AG10803 (cell line): ENCODE data around the gene NFIC.
A peak's percentile ranks its signal among the peaks of the same experiment; 100 is the strongest.

ENCODE experiments used
- DNase-seq: peaks from one replicate; pipeline ENCODE4 v3.0.0; 2010; ENCODE audit warnings: low read depth
- H3K4me3 ChIP-seq: 2 replicates; pipeline ENCODE4 v1.5.1; 2011; ENCODE audit warnings: mild to moderate bottlenecking, low read length, control low read depth
- TF ChIP-seq, protein P1 (sequence below): conservative IDR thresholded peaks from 2 replicates; pipeline ENCODE4 v1.5.1; 2011; ENCODE audit warnings: mild to moderate bottlenecking, low read length, control low read depth, inconsistent platforms

Gene NFIC

GRCh38 chr19:3407556-3408516 is 41.5 kb downstream of the NFIC start:
- TF ChIP-seq, protein P1, sequence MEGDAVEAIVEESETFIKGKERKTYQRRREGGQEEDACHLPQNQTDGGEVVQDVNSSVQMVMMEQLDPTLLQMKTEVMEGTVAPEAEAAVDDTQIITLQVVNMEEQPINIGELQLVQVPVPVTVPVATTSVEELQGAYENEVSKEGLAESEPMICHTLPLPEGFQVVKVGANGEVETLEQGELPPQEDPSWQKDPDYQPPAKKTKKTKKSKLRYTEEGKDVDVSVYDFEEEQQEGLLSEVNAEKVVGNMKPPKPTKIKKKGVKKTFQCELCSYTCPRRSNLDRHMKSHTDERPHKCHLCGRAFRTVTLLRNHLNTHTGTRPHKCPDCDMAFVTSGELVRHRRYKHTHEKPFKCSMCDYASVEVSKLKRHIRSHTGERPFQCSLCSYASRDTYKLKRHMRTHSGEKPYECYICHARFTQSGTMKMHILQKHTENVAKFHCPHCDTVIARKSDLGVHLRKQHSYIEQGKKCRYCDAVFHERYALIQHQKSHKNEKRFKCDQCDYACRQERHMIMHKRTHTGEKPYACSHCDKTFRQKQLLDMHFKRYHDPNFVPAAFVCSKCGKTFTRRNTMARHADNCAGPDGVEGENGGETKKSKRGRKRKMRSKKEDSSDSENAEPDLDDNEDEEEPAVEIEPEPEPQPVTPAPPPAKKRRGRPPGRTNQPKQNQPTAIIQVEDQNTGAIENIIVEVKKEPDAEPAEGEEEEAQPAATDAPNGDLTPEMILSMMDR: no peak
- DNase-seq: peak; percentile 57
- H3K4me3 ChIP-seq: no peak overlapping the region

DNA sequence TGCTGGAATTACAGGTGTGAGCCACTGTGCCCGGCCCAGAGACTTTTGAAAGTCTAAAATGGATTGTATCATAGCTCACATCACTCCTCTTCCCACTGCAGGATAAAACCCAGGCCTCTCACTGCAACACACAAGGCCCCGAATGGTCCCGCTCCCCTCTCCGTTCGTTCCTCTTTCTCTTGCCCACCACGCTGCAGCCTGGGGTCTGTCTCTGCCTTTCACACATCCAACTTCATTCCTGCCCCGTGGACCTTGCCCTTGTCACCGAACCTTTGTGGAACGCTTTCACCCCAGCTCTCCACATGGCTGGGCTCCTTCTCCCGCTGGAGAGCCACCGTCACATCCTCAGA is 42.6 kb downstream of the NFIC start:
- TF ChIP-seq, protein P1: no peak
- no peak for DNase-seq
- H3K4me3 ChIP-seq: no peak overlapping the region

- TF ChIP-seq, protein P1: no peak
- H3K4me3 ChIP-seq: no peak overlapping the region
- peak; percentile 21 for DNase-seq
These were observed 43.1 kb downstream of the NFIC start for GRCh38 chr19:3409346-3410064.

DNA sequence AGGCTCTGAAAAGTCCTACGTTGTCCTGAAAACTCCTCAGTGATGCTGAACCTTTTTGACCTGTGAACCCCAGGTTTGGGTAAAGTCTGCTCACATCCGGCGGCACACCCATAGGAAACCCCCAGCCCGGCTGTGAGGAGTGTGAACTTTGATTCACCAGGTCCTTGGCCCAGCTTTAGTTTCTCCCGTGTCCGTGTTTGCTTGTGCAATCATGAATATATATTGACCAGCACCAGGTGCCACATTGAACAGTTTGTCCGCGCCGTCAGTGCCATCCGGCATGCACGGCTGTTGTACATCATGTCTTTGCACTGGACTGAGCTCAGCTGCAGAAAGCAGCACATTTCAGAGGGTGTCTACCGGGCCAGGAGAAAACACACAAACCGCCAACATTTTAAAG is 45.3 kb downstream of the NFIC start:
- no peak for DNase-seq
- TF ChIP-seq, protein P1: no peak

DNA sequence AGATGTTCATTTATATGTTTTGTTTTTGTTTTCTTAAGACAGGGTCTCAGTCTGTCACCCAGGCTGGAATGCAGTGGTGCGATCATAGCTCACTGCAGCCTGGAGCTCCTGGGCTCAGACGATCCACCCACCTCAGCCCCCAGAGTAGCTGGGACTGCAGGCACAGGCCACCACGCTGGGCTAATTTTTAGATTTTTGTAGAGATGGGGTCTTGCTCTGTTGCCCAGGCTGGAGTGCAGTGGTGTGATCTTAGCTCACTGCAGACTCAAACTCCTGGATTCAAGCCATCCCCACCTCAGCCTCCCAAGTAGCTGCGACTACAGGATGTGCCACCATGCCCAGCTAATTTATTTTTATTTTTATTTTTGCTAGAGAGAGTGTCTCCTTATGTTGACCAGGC is 45.7 kb downstream of the NFIC start:
- TF ChIP-seq, protein P1: no peak
- H3K4me3 ChIP-seq: no peak overlapping the region
- DNase-seq: no peak

More for the DNA sequence above, 45.3 kb downstream of the NFIC start:
- H3K4me3 ChIP-seq: no peak overlapping the region

DNA sequence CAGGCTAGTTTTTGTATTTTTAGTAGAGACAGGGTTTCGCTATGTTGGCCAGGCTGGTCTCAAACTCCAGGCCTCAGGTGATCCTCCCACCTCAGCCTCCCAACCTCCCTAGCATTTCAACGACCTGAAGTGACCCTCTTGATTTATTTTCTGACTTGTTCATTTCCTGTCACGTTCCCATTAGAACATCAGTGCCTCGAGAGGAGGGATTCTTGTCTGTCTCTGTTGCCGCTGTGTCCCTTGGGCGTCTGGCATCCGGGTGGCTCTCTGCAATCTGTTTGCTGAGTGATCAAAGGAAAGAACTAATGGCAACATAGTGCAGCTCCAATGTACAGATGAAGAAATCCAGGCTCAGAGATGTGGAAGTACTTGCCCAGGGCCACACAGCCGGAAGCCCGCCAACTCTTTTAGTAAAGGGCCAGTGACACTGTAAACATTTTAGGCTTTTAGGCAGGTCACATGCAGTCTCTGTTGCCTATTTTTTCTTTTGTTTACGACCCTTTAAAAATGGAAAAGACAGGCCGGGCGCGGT is 47.5 kb downstream of the NFIC start:
- TF ChIP-seq, protein P1: no peak
- DNase-seq: no peak
- H3K4me3 ChIP-seq: no peak overlapping the region
